HG03060 (cell line): Measurements from ENCODE around the gene SKAP2.

ENCODE experiments used
- ATAC-seq: cut with Tn5 transposase; IDR thresholded peaks from one replicate; pipeline ENCODE4 v1.9.1; 2021; ENCODE audit warnings: low read depth, moderate number of reproducible peaks; ENCODE audit not compliant: unreplicated experiment

Gene SKAP2

GRCh38 chr7:26779978-26780595, 84.3 kb downstream of the SKAP2 start:
- no peak for ATAC-seq

- no peak for ATAC-seq
These were observed 87.0 kb downstream of the SKAP2 start for GRCh38 chr7:26777385-26777784.

GRCh38 chr7:26760501-26760900, 103.9 kb downstream of the SKAP2 start:
- ATAC-seq: no peak

DNA sequence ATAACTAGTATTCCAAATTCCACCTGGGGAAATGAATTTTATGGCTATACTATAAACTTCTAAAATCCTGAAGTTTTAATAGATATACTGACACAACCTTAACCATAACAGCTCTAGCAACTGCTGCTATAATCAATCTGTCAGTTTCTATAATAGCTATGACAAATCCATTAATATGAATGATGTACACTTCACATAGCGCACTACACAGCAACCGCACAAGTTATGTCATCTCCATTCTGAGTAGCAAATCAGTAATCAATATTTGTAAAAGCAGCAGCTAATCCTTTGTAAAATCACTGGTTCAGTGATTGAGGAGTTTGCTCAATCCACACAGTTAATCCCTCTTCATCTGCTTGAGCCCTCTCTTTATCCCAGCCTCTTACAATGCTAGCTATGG, 105.3 kb downstream of the SKAP2 start:
- ATAC-seq: no peak

DNA sequence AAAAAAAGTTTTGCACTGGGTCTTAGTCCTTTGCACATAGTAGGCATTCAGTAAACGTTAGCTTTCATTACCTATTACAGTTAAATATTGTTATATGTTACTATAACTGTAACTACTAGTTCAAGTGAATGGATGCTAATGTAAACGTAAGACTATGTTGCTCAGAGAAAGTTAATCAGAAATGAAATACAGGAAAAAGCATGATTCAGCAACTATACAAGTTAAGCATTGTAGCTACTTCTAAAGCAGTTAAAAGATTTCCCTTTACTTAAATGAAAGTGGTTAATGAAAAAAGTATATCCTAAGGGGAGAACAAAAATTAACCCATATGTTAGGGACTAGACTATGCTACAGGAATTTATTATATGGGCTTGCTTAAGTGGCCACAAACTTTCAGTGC, 121.2 kb downstream of the SKAP2 start:
- ATAC-seq: no peak

- ATAC-seq: no peak
These were observed 128.3 kb downstream of the SKAP2 start for GRCh38 chr7:26735976-26736600.

GRCh38 chr7:26729150-26729775, 135.1 kb downstream of the SKAP2 start:
- ATAC-seq: no peak

DNA sequence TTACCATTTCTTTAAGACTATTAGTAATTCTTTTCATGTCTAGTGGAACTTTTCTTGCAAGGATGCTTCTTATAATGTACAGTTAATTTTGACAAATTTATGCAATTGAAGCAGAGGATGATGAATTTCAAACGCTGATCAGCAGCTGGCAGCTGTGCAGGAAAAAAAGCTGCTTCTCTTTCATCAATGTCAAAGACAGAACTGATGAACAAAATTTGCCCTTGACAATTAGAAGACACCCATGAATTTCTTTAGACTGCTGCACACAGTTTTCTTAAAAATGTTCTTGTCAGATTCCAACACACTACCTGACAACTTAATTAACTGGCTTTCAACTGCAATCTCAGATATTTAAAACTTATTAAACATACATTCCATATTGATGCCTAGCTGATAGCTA, 138.3 kb downstream of the SKAP2 start:
- no peak for ATAC-seq

DNA sequence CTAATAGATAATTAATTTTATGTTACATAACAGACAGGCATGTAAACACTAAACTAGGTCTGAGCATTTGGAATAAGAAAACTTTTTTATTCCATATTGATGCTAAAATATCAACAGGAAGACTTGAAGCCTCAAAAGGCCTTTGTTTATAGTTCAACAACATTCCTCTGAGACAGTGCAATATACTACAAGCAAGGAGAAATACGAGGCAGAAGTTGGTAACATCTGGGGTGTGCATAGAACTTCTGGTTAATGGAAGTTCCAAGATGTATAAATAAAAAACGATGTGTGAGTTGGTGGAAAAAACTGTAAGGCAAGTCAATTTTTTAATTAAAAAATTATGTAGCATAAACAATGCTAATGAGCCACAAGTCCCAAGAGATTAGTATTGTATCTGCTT, 139.6 kb downstream of the SKAP2 start:
- ATAC-seq: no peak

GRCh38 chr7:26723129-26723528, 141.3 kb downstream of the SKAP2 start:
- no peak for ATAC-seq

GRCh38 chr7:26721450-26721849, 142.9 kb downstream of the SKAP2 start:
- no peak for ATAC-seq

DNA sequence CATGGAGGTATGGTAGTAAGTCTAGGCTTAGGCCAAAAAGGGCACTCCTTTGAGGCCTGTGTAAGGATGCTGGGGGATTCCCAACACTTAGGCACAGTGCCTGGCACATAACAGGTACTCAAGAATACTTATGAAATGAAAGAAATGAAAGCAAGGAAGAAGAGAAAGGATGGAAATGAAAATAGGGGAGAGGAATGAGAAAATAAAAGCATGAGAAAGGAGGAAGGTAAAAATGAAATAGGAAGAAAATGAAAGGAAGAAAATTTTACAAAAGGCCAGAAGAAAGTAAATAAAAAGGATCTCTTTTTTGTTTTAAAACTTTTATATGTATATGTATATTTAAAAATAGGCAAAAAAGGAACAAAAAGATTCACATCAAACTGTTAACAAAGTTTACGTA, 146.3 kb downstream of the SKAP2 start:
- ATAC-seq: no peak

DNA sequence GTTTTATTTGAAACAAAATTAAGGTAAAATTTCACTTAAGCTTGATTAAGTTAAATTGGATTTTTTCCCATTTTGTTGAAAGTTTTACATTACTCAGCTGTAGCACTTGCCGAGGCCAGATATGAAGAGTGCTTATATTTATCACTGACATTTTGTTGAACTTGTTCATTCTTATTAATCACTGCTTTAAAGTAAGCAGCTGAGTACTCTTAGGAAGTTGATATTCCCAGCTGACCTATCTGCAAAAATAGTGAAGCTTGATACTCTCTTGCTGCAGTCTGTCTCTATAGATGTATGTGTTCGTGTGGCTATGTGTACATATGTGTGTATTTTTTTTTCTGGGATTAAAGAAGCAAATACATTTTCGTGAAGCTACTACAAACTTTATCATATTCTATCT, 150.0 kb downstream of the SKAP2 start:
- no peak for ATAC-seq

DNA sequence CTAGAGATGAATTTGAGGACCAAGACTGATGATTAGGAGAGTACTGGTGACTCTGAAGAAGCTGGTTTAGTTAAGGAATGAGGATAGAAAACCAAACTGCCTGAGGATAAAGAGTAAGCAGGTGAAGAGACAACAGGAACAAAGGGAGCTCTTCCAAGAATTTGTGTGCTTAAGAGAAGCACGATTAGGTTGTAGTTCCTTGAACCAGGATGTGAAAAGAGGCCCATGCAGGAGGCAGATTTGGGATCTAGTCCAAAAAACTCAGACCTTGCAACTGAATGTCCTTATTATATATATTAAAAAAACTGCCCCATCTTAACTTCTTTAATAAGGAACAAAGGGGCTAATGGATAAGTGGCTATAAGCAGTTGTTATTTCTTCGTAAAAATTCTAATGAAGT, 150.4 kb downstream of the SKAP2 start:
- no peak for ATAC-seq

DNA sequence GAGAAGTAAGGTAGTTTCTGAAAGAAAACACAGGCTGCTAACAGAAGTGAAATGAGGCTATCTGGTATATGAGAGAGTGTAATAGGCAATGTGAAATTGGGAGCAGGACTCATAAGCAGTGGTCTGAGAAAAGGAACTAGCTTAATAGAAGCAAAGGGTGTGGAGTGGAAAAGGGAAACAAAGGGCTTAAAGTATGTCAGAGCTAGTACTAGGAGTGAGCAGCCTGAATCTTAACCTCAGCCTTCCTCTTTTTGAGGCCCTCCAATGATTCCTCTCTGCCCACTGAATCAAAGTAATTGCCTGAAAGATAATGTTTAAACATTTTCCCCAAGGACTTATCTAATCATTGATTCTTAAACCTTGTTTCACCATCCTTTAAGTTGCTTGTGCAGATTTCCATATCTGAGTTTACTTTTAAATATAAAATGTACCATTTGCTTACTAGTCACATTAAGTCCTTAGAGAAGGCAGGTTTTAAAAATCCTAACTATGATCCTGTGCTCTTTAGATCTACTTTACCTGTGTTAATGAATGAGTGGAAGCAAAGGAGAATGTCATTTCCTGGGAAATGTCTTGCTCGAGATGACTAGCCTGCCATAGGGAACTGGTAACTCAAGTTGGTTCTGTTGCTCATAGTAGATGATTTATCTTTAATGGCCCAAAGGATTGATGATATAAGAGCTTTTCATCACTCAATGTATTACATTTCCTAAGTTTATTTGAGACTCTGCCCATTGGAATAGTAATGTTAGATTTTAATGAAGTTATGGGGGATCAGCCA, 155.0 kb downstream of the SKAP2 start:
- ATAC-seq: no peak

GRCh38 chr7:26705567-26705966, 158.8 kb downstream of the SKAP2 start:
- no peak for ATAC-seq

DNA sequence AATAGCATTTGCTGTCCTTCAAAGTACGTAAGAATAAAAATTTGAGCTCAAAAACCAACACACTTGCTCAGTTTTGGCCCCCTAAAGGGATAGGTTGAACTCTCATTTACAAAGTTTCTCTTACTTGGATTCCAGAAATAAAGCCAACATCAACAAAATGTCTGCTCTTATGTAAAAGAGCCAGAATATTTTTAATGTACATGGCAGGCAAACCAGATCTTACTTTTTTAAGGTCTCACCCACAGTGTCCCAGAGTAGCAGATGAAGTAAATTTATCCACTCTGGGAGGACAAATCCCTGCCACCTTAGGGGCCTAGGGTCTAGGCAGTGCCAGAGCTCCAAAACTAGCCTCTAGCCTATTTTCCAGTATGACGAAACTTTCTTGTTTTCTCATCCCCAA, 159.6 kb downstream of the SKAP2 start:
- no peak for ATAC-seq

DNA sequence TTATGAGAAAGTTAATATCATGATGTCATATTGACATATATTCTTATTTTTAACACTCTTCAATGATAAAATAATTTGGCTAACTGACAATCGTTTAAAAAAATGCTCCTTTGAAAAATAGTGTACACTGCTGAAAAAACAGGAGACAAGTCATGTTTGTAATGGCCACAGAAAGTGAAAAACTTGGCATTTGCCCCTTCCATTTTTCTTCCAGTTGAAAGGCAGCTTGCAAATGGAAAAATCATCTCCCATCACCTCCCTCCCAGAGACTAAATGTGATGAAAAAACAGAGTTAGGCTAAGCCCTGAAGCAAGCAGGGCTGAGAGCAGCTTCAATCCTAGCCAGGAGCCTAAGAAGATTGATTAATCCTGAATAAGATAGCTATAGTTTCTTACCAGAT, 160.4 kb downstream of the SKAP2 start:
- ATAC-seq: no peak

DNA sequence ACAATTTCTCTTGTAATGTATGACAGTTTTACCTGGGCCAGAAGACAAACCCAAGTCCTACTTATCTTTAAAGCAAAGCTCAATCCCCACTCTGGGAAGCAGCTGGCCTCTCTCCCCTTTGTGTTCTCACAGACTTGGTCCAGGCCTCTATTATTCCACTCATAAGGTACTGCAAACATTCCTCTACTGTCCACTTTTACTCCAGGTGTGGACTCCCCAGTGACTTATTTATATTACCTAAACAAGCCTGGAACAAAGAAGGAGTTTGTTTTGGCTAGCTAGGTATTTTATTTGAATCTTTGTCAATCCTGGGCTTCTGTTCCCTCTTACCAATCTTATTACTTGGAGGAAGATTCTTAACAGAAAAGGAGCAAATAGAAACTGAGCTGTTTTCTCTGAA, 163.5 kb downstream of the SKAP2 start:
- no peak for ATAC-seq

DNA sequence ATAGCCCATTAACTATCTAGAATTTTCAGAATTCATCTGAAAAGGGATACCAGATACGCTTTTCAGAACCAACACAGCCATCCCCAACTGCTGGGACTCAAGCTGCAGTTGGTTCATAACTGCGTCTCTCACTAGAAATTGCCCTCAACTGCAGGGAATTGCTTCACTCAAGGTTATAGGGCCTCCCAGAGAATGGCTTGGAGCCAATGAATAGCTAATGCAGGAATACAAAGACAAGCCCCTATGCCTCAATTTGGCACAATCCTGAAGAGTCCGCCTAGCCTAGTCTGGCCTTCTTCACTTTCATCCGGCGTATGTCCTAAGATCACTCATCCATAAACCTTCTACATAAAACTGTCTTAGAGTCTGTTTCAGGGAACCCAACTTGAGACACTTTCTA, 164.0 kb downstream of the SKAP2 start:
- ATAC-seq: no peak

DNA sequence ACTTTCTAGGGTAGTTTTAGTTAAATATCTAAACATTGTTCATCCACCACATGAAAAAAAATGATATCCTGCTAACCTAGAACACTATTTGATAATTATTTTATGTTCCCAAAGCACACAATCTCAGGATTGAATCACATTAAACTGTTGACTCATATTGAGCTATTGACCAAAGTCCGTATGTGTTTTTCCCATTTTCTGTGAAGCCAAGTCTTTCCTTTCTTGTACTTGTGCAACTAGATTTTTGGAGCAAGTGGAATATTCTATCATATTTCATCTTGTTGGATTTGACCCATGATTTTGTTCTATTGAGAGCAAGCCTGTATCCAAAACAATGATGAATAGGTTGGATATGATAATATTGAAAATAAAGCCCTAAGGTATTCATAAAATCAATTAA, 164.6 kb downstream of the SKAP2 start:
- no peak for ATAC-seq

DNA sequence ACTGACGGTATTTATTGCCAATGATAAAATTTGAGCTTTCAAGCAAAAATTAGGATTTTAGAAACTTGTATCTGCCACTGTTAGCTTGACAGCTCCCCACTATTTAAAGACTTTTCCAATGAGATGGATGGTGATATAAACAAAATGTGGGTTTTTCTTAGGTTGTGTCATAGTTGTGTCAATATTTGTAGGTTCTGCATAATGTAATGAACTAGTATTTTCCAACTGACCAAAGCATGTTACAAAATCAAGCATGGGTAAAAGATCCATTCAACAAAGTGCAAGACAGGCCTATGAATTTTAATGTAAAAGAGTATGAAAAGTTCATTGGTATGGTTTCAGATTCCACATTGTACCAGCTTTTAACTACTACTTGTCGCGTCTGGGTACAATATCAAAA, 165.6 kb downstream of the SKAP2 start:
- no peak for ATAC-seq
